HG03175 (cell line): ENCODE measurements around the gene CCDC148.

ENCODE experiments used
- ATAC-seq: cut with Tn5 transposase; IDR thresholded peaks from one replicate; pipeline ENCODE4 v1.9.1; 2021; ENCODE audit warnings: mild to moderate bottlenecking, moderate library complexity; ENCODE audit not compliant: unreplicated experiment

Gene CCDC148

DNA sequence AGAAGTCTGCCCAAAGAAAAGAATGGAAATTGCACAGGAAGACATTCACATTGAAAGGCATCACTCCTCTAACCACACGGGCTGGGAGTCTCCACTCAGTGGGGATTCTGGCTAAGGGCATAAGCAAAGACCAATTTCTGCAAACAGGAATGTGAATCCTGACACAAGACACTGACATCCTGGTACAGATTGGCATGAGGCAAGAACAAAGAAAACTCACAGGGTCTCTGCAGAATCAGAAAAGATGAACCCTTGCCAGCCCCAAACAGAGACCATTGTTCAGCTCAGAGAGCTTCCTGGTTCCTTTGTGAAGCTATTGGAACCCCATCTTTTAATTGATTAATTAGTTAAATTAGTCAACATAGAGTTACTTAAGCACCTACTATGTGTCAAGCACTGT is 272.6 kb downstream of the CCDC148 start:
- ATAC-seq: no peak

DNA sequence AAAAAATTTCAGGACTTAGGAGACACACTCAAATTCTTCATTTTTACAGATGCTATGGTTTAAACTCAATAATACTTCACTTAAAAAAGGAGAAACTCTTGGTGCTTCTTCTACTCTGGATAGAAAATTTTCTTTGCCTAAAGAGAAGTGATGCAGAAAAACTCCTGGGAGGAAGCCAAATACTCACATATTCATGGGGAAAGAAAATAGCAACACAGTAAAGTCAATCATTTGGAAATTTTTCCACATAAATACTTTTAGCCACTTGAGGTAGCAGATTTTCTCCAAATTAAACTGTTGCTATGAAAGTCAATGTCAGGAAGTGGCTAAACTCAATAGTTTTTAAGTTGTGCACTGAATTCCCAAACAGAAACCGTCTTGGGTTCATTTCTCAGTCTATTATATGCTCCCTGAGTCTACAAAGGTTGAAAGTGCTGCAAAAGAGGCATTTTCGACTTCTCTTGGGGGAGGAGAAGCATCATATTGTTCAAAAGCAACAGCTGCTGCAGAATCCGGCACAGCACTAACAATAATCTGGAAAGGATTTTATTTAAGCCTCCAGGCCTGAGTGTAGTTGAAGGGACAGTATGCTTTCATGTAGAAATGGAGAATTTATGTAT is 273.8 kb downstream of the CCDC148 start:
- no peak for ATAC-seq

DNA sequence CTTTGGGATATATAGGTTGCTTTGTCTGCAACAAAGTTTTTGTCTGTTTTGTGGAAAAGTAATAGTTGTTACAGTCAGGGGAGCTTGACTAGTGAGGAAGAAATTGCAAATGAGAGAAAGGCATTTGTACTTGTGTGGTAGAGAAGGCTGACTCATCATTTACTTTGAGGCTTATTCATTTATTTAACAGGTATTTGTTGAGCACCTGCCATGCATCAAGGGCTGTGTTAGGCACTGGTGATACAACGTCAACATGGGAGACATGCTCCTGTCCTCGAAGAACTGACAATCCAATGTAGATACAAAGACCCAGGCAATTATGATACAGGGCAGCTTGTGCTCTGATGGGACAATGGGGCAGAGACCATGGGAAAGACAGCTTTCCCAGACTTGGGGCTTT is 275.4 kb downstream of the CCDC148 start:
- no peak for ATAC-seq

DNA sequence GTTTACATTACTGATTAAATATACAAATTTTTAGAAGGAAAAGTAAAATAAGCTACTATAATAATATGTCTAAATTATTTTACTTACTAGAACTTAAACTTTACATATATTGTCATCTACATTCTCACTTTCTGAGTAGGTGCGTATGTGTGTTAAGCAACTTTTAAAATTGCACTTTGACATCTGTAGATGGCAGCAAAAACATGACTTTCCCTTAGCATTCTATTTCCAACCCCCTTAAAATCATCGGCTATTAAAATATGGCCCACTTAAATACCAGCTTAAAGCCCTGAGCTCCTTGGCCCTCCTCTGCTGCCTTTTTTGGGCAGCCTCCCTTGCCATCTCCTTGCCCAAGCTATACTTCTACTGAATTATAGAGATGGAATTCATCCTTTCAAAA is 276.9 kb downstream of the CCDC148 start:
- no peak for ATAC-seq

DNA sequence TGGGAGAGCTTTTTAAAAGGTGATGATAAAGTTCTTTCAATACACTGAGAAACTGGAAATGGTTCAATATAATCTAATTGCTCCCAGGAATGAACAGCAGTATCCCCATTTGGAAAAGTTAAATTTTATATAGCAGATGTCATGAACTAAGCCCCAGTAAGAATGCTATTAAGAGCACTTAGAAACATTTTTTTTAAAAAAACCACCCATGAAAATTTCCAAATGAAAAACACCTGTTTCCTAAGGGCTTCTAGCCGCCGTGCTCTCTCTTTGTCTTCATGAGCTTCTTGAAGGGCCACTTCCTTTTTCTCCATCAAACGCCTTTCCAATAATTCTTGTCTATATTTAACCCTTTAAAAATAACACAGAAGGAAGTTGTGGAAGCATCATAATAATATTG is 277.9 kb downstream of the CCDC148 start:
- ATAC-seq: no peak

DNA sequence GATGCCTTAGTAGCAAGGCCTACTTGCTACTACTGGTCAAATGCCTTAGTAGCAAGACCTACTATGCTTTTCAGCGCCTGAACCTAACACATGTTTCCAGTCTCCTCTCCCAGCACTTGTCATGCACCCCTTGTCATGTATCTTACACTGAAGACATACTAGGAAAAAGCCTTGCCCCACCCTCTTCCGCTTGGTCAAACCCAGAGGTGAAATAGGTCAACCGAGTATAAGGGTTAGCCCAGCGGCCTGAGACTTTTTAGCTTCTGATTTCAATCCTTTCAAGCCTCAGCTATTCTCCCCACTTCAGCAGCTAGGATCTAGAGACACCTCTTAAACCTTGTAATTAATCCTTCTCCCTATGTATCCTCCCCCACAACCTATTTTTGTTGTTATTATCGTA is 281.6 kb downstream of the CCDC148 start:
- no peak for ATAC-seq

DNA sequence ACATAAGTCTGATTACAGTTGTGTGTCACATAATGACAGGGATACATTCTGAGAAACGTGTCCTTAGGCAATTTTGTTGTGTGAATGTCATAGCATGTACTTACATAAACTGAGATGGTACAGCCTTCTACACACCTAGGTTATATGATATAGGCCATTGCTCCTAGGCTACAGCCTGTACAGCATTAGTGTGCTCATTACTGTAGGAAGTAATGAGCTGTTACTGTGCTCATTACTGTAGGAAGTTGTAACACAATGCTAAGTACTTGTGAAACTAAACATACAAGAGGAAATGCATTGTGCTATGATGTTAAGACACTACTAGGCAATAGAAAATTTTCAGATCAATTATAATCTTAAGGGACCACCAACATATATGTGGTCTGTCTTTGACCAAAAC is 282.1 kb downstream of the CCDC148 start:
- ATAC-seq: no peak

DNA sequence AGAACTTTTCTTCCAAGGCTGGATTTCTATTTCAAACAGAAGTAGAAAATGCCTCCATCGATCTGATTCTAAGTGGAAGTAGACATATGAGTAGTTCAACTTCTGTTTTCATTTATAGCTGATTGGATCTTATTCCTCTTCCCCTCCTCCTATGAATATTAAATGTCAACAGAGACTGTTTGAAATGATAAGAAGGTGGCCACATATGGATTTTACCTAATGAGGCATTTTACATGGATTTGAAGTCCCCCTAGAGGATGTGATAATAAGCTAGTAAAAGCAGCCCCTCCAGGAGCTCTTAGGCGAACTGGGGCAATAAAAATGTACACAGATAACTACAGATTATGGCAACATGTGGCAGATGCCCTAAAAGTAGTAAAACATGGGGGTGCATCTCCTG is 283.8 kb downstream of the CCDC148 start:
- no peak for ATAC-seq

DNA sequence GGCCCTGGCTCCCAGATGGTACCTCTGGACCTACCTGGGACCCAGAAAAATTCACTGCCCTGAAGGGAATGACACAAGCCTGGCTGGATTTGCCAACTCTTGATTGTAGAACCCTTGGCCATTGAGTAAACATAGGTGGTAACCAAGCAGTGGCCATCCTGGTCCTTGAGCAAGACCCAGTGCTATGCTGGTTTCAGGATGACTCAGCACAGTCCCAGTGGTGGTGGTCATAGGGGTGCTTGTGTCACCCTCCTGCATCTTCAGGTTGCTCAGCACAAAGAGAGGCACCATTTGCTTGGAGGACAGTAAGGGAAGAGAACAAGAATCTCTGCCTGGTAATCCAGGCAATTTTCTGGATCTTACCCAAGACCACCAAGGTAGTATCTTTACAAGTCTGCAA is 302.0 kb downstream of the CCDC148 start:
- no peak for ATAC-seq

DNA sequence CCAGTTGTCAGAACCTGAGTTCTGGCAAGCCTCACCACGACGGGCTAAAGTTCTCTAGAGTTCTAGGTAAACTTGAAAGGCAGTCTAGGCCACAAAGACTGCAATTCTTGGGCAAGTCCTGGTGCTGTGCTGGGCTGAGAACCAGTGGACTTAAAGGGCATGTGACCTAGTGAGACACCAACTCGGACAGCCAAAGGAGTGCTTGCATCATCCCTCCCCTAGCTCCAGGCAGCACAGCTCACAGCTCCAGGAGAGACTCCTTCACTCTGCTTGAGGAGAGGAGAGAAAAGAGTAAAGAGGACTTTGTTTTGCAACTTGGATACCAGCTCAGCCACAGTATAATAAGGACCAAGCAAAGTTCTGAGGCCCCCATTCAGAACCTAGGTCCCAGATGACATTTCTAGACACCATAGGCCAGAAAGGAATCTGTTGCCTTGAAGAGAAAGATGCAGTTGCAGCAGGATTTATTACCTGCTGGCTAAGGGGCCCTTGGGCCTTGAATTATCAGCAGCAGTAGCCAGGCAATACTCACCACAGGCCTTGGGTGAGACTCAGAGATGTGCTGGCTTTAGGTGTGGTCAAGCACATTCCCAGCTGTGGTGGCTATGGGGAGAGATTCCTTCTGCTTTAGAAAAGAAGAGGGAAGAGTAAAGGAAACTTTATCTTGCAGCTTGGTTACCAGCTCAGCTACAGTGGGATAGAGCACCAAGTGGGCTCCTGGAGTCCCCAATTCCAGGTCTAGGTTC is 303.1 kb downstream of the CCDC148 start:
- no peak for ATAC-seq

DNA sequence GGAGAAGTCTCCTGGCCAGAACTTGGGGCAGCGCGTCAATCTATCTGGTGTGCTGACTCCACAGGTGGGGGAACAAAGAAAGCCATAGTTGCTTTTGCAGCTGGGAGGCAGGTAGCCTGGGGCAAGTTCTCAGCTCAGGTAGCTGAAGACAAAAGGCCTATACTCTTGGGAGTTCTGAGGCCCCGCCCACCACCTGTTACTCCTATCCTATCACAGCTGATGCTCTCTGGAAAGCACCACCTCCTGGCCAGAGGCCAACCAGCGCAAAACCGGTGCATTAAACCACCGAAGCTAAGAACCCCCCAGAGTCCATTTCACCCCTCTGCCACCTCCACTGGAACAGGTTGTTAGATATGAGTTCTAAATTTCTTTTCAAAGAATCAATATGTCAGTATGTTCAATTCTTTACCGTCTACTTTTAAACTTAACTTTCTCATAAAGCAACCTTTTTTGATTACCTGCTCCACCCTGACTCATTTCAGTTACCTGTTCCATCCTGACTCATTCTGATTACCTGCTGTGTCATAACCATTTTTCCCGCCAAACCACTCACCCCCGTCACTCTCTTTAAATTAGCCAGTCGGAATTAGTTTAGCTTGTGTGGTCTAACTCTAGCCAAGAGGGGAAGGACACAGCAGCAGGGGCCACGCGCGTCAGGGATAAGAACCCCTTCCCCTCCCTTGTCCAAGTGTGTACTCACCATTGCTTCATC is 311.5 kb downstream of the CCDC148 start:
- ATAC-seq: no peak

DNA sequence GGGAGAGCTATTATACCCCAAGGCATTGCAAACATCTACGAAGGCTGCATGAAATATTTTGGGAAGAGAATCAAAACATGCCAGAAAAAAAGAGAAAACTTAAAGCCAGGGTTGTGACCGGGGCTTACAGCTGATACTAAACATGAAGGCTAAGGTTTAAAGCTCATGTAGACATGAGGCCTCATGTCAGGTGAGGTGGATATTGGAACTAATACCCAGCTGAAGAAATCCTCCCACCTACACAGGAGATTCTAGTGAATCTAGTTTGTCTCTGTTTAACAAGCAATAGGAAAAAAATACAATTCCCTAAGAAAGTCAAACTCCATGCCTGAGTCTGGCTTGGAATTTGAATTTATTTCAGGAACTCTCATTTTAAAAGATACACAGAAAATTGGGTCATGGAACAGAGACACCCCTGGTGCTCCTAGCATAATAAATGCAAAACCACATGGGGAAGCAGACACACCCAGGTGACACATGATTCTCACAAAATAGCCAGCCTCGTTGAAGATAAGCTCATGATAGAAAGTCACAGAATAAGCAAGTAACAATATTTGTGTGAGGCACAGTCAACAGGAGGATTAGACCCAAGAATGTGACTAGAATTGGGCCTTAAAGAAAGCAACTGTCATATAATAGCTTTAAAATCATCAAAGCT is 312.7 kb downstream of the CCDC148 start:
- ATAC-seq: no peak

DNA sequence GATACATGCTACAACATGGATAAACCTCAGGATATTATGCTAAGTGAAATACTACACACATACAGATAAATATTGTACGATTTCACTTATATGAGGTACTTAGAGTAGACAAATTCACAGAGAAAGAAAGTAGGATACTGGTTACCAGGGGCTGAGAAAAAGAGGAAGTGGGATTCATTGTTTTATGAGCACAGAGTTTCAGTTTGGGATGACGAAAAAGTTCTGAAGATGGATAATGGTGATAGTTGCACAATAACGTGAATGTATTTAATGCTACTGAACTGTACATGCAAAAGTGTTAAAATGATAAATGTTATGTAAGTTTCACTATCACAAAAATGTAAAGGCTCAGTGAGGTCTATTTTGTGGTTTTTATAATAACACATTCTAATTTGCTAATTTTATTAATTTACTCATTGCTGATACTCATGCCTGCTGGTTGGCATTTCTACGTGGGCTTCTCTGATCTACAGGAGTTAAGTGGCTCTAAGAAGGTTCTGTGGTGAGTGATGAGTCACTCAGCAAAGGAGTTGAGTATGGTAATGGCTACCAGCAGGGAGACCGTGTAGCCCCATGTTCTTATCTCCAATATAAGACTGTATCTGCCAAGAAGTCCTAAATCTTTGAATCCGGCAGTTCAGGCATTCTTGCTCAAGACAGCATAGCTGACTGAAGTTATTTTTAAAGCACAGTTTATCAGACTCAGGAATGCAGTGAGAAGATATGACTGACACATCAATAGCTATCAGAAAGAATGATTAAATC is 313.8 kb downstream of the CCDC148 start:
- ATAC-seq: peak; percentile 68

DNA sequence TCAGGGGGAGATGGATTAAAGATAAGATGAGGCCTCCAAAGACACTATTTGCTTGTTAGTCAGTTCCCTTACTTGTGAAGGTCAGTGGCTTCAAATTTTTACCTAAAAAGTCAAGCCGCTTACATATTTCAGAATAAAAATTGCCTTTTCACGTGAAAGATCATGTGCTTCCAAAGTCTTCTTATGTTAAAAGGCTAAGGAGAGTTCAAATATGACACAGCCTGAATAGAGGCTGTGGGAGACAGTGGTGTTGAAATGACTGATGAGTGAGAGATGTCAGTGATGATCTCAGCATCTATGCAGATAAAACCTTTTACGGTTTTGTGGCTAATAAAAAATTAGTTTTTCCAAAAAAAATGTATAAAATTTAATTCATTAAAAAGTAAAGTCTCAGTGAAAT is 314.4 kb downstream of the CCDC148 start:
- ATAC-seq: no peak

DNA sequence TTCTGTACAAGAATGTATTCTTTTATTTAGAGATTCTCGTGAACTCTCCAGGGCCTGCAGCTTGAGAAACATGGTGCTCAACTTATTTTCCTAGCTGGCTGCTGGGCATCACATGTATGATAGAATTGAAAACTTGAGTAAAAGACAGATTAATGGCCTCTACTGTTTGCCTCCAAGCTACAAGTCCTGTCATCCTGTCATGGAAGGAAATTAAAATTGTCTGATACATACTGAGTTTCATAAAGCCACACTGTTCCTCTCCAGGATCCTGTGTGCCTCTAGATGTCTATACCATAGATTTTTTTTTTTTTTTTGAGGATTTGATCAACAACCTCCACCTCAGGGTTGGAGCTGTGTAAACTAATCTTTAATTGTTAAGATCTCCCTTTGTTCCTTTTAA is 316.4 kb downstream of the CCDC148 start:
- no peak for ATAC-seq

DNA sequence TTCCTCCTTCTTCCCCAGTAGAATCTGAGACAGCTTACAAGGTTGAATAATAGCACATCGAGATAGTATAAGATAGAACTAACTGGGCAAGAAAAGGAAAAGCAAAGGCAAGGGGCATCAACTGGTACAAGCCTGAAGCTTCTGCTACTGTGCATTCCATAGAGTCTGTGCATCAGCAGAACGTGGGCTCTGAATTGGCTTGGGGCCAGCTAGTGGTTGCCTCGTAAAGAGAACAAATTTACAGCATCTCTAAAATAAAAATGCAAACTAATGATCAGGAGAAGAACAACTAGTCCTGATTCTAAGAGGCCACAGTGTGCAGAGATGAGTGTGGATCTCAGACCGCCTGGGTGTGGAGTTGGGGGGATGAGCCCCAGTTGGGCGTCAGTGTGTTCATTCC is 318.3 kb downstream of the CCDC148 start:
- ATAC-seq: no peak

DNA sequence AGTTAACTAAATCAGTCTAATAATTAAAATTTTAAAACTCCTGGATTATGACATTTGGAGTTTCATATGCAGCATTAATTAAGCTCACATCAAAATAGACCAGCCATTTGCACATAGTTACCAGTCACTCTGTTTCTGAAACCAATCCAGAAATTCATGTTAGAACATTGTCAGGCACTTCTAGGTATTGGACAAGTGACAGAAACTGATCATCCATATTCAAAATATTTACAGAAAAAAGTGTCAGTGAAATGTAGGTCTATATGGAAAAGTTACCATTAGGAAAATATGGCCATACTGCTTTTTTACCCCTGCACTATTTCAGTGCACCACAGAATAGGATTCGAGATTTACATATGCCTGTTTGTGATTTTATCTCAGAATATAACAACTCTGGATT is 321.5 kb downstream of the CCDC148 start:
- ATAC-seq: no peak

DNA sequence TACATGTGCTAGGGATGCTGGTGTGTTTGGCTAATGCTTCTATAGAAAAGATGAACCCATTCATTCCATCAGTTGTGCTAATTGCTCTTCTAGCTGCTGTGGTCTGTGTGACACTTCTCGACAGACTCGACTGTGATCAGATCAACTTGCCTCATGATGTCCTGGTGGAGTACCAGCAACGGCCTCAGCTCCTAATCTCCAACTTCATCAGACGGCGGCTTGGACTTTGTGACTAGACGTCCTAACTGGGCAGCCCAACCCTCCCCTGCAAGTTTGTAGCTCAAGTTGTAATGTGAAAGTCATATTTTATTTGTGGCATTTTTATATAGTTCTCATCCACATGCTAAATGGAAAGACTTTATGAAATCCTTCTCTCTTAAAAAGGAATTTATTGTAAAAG is 321.9 kb downstream of the CCDC148 start:
- ATAC-seq: no peak

DNA sequence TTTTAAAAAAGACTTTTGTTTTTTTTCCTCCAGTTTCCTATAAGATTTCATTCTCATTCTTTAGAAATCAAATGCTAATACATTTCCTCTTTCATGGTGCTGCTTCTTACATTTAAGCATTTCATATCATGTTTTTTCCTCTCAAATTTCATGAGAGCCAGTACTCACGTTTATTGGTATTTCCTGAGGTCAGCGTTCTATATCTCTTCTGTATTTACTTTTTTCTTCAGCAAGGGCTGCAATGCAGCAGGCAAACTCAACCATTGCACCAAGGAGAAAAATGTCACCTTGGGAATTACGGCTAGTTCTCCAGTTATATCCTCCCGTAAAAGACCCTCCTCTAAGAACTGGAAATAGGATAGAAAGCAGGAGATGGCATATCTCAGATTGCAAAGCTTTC is 322.5 kb downstream of the CCDC148 start:
- ATAC-seq: no peak

DNA sequence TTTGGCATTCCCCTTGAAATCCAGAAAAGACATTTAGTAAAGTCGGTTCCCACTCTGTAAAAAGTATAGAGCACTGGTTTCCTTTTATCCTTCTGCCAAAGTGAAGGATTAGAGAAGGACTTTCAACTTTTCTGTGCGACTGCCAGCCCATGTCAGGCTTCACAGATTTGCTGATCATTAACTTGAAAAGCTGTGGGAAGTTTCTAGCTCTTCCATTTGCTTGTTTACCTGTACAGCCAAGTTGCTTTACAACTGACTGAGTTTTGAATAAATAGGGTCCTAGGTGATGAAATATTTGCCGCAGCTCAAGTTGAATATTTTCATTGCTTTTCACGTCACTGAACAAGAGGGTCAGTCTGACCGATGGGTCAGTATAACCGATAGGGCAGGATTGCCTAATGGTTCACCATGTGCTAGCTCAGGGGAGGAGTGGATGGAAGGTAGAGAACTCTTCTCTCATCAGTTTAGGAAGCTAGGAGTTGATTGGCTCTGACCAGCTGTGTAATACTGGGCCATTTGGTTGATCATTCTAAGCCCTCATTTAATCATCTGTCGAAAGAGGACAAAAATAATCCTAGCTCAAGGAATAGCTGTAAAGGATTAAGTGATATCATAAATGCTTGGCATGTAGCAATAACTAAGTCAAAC is 324.5 kb downstream of the CCDC148 start:
- no peak for ATAC-seq
